Mucosa of rectum (tissue), 2 donors: ENCODE results near the gene PNLDC1.

Experiments used
- H3K27ac ChIP-seq, 2 donors: one replicate each; pipeline ENCODE4 v1.7.0; 2013; ENCODE audit warnings: inconsistent platforms in 2 of 2, low read depth in 2 of 2, low read length in 2 of 2
- H3K27me3 ChIP-seq, 2 donors: one replicate each; pipeline ENCODE4 v1.7.0; 2013; ENCODE audit warnings: low read length in 2 of 2; ENCODE audit not compliant: control insufficient read depth in 2 of 2, insufficient read depth in 2 of 2
- H3K36me3 ChIP-seq, 2 donors: one replicate each; pipeline ENCODE4 v1.7.0; 2013; ENCODE audit warnings: low read length in 2 of 2; ENCODE audit not compliant: control insufficient read depth in 2 of 2, insufficient read depth in 2 of 2
- H3K4me1 ChIP-seq, 2 donors: one replicate each; pipeline ENCODE4 v1.7.0; 2013; ENCODE audit warnings: low read length in 2 of 2, mild to moderate bottlenecking in 1 of 2; ENCODE audit not compliant: control insufficient read depth in 2 of 2, insufficient read depth in 2 of 2
- H3K4me3 ChIP-seq, 2 donors: one replicate each; pipeline ENCODE4 v1.7.0; 2013; ENCODE audit warnings: low read length in 2 of 2
- H3K9ac ChIP-seq, 2 donors: one replicate each; pipeline ENCODE4 v1.7.0; 2013; ENCODE audit warnings: low read length in 2 of 2, low read depth in 1 of 2, mild to moderate bottlenecking in 1 of 2
- H3K9me3 ChIP-seq, 2 donors: one replicate each; pipeline ENCODE4 v1.7.0; 2013; ENCODE audit warnings: low read length in 2 of 2; ENCODE audit not compliant: control insufficient read depth in 2 of 2
- donor health status: healthy.
- donor health status: Normal muscosa, but diverticular disease.

The PNLDC1 gene

DNA sequence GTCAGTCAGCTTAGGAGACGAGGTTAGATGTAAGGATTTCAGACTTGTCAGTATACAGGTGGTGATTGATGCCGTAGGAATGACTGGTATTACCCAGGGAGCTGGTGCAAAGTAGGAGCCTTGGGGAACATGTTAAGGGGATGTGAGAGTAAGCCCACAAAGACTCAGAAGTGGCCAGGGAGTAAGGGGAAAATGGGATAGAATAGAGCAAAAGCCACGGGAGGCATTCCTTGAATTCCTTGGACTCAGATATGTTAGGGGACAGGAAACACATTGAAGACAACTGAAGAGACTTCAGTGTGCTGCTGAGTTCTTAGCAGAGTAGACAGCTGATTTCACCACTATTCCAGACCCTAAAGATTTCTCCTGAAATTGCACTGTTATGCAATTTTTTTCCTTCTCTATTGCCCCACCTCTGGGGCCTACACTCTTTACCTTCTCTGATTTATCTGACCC lies 39.4 kb upstream of the PNLDC1 start:
- Histone ChIP-seq H3K27ac (peak overlapping the region in 1 of 2 donors; percentile 32), H3K9me3 (no peaks in the 10 kb centered on the region), H3K36me3 (peaks cover 25 to 28% of the 10 kb centered on the region in 2 donors), H3K4me3 (peak overlapping the region; percentile 82 to 98), H3K4me1 (peaks cover 10 to 14% of the 10 kb centered on the region in 2 donors), H3K27me3 (no peaks in the 10 kb centered on the region), H3K9ac (peak overlapping the region in 1 of 2 donors; percentile 96)

DNA sequence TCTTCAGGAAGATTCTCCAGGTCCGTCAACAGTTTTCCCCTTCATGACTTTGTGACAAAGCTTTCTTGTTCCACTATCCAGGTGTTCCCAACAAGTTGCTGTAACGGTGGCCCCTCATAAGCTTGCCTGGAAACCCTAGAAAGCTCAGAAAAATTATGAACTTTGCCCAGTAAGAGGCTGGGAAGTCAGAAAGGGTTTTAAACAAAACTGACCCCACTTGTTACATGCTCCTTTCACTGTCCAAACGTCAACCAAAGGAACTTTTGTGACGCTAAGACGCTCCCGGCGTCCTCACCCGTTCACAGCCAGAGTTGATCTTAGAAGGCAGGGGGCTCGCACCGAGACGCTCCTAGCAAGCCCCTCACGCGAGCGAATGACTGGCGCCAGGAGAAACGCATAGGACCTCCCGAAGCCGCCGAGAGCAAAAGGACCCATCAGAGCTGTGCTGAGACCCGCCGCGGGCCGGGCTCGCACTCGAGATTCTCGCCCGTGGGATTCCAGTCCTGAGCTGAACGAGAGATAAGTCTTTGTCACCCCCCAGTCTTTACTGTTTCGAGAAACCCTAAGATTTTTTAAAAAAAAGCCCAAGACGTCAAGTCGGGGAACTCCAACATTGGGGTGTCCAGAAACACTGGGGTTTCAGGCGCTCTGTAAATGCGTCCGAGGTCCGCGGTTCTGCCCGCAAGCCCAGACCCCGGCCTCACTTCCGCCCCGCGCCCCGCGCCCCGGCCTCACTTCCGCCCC lies 38.8 kb upstream of the PNLDC1 start:
- Histone ChIP-seq H3K36me3 (peaks cover 19 to 22% of the 10 kb centered on the region in 2 donors), H3K27ac (peak overlapping the region; percentile 99 to 100), H3K9me3 (no peaks in the 10 kb centered on the region), H3K4me3 (peak overlapping the region; percentile 82 to 98), H3K4me1 (peaks cover 10 to 14% of the 10 kb centered on the region in 2 donors), H3K9ac (peak overlapping the region; percentile 77 to 96), H3K27me3 (no peaks in the 10 kb centered on the region)

DNA sequence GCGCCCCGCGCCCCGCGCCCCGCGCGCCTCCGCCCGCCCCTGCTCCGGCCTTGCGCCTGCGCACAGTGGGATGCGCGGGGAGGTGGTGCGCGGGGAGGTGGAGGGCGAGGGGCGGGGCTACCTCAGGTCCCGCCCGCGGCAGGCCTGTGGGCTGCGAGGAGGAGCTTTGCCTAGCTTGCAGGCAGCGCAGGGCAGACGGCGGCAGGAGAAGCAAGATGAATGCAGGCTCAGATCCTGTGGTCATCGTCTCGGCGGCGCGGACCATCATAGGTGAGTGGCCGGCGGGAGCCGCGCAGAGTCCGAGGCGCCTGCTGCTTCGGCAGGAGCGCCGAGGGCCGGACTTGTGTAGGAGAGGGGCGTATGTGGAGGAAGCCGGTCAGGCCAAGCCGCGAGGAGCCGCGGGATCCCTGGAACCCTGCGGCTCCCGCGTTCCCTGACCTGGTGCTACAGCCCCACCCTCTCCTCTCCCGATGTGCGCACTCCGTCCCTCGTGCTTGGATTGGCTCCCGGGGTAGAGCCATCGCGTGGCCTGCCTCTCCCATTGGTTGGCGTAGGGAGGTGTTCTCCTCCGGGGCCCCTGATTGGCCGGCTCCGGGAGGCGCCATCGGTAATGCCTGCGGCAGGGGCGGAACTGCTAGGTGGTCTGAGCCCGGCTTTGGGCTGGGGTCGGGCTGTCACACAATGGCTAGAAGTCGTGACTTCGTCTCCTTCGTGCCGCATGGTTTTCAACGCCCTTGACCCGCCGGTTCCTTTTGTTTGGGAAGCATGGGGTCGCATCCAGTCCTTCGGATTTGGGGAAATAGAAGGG lies 38.0 kb upstream of the PNLDC1 start, which contains the start of gene ACAT2:
Gene ACAT2, plus strand, starts transcription at position 173 of the 808 bp plus-strand sequence. Its CDS starts 43 bp downstream, at position 216.
- peaks cover 10 to 14% of the 10 kb centered on the region in 2 donors for H3K4me1 ChIP-seq
- H3K27me3 ChIP-seq = no peaks in the 10 kb centered on the region
- H3K36me3 ChIP-seq = peaks cover 21 to 24% of the 10 kb centered on the region in 2 donors
- H3K4me3 ChIP-seq = peak within 1 kb of the TSS; percentile 98
- no peaks in the 10 kb centered on the region for H3K9me3 ChIP-seq
- H3K27ac ChIP-seq = peak within 1 kb of the TSS; percentile 99 to 100
- H3K9ac ChIP-seq = peak within 1 kb of the TSS; percentile 96 to 97

DNA sequence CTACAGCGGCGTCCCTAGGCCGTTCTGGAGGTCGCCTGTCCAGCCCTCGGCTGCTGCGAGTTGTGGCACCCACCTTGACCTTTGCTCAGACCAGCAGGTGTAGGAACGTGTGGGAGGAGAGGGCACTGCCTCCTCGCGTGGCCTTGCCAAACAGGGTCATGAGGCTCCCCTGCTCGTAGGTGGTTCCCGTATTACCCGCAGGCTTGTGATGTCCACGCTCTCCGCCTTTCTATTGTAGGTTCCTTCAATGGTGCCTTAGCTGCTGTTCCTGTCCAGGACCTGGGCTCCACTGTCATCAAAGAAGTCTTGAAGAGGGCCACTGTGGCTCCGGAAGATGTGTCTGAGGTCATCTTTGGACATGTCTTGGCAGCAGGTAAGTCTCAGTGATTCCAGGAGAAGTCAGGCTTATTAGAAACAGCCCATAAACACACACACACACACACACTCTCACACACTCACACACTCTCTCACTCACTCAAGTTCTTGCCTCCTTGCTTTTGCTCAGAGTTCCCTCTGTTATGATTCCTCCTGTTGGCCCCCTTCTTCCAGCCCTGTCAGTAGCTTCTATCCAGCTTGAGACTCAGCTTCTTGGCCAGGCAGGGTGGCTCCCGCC lies 37.3 kb upstream of the PNLDC1 start:
- peak overlapping the region; percentile 99 to 100 for H3K27ac ChIP-seq
- no peaks in the 10 kb centered on the region for H3K27me3 ChIP-seq
- H3K4me1 ChIP-seq = peaks cover 10 to 14% of the 10 kb centered on the region in 2 donors
- H3K9ac ChIP-seq = peak overlapping the region; percentile 95 to 97
- no peaks in the 10 kb centered on the region for H3K9me3 ChIP-seq
- H3K36me3 ChIP-seq = peaks cover 24 to 28% of the 10 kb centered on the region in 2 donors
- peak overlapping the region; percentile 98 for H3K4me3 ChIP-seq

DNA sequence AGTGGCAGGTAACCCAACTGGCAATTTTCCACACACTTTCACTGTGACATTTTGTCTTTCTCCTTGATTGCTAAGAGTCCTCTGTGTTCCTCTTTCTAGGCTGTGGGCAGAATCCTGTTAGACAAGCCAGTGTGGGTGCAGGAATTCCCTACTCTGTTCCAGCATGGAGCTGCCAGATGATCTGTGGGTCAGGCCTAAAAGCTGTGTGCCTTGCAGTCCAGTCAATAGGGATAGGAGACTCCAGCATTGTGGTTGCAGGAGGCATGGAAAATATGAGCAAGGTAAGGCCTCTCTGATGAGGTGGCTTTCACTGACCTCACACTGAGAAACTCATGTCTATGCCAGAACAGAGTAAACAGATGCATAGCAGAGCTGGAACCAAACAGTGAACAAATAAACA lies 33.2 kb upstream of the PNLDC1 start:
- no peak overlapping the region for H3K27ac ChIP-seq
- H3K36me3 ChIP-seq = peaks cover 35 to 37% of the 10 kb centered on the region in 2 donors
- no peaks in the 10 kb centered on the region for H3K27me3 ChIP-seq
- no peak overlapping the region for H3K4me3 ChIP-seq
- H3K4me1 ChIP-seq = peaks cover 0 to 11% of the 10 kb centered on the region in 2 donors
- no peaks in the 10 kb centered on the region for H3K9me3 ChIP-seq
- H3K9ac ChIP-seq = no peak overlapping the region

DNA sequence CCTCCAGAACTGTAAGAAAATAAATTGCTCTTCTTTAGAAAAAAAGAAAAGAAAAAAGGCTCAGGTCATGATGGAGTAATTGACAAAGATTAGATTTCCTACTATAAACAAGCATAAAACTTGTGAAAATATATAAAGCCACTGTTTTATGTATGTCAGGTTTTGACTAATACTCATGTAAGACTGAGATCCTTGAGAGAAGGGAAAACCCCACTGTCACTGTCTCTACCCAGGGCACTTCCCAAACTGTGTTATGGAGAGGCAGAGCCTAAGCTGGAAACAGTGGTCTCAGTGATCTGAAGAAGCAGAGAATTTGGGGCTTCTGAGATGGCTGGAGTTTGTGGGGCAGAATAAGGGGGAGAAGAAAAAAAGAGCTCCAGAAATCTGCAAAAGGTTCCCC lies 30.6 kb upstream of the PNLDC1 start:
- Histone ChIP-seq H3K36me3 (peaks cover 34 to 37% of the 10 kb centered on the region in 2 donors), H3K9me3 (no peaks in the 10 kb centered on the region), H3K4me3 (no peak overlapping the region), H3K4me1 (no peaks in the 10 kb centered on the region), H3K27me3 (no peaks in the 10 kb centered on the region), H3K9ac (no peak overlapping the region), H3K27ac (no peak overlapping the region)

DNA sequence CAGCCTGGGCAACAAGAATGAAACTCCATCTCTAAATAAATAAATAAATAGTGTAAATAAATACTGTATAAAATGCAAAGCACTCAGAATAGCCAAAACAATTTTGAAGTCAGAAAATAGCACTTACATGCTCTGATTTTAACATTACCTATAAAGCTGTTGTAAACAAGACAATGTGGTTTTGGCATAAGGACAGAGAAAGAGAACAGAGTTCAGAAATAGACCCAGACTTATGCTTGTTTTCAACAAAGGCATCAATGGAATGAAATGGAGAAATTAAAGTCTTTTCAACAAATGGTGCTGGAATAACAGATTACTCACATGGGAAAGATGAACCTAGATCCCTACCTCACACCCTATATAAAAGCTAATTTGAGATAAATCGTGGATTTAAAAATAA lies 27.9 kb upstream of the PNLDC1 start:
- Histone ChIP-seq H3K36me3 (peaks cover 25 to 36% of the 10 kb centered on the region in 2 donors), H3K9ac (no peak overlapping the region)

DNA sequence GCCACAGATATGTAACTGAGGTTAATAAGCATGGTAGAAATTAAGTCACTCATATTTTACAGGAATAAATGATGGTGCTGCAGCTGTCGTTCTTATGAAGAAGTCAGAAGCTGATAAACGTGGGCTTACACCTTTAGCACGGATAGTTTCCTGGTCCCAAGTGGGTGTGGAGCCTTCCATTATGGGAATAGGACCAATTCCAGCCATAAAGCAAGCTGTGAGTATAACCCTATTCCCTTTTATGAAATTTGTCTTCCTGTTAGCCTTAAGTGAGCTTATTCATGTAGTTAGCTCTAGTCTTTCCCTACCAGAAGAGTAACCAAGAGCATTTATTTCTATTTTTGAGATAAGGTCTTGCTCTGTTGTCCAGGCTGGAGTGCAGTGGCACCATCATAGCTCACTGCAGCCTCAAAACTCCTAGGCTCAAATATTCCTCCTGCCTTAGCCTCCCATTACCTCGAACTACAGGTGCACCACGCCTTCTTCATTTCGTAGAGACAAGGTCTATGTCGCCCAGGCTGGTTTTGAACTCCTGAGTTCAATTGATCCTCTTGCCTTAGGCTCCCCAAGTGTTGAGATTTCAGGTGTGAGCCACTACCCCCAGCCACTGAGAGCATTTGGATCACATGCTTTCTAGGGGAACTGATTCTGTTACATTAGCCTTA lies 22.7 kb upstream of the PNLDC1 start:
- Histone ChIP-seq H3K4me1 (peaks cover 11 to 16% of the 10 kb centered on the region in 2 donors), H3K4me3 (no peak overlapping the region), H3K36me3 (peaks cover 44 to 58% of the 10 kb centered on the region in 2 donors), H3K9ac (no peak overlapping the region), H3K27me3 (no peaks in the 10 kb centered on the region), H3K27ac (peak overlapping the region; percentile 56 to 77), H3K9me3 (no peaks in the 10 kb centered on the region)

More for the DNA sequence above, 27.9 kb upstream of the PNLDC1 start:
- Histone ChIP-seq H3K27me3 (no peaks in the 10 kb centered on the region), H3K4me3 (no peak overlapping the region), H3K4me1 (peaks cover 4 to 8% of the 10 kb centered on the region in 2 donors), H3K27ac (no peak overlapping the region), H3K9me3 (no peaks in the 10 kb centered on the region)

DNA sequence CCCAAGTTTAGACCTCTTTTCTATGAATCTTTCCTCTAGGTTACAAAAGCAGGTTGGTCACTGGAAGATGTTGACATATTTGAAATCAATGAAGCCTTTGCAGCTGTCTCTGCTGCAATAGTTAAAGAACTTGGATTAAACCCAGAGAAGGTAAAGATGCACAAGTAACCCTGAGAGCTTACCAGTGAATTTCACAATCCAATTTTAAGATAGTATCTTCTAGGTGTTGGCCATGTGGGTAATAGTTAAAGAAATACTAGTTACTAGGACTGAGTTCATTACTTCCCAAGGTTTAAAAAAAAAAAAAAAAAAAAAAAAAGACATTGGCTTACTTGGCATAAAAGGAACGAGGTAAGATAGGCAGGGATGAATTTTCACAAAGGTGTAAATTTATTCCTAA lies 21.9 kb upstream of the PNLDC1 start:
- no peaks in the 10 kb centered on the region for H3K9me3 ChIP-seq
- no peak overlapping the region for H3K4me3 ChIP-seq
- H3K9ac ChIP-seq = no peak overlapping the region
- H3K27me3 ChIP-seq = no peaks in the 10 kb centered on the region
- H3K27ac ChIP-seq = peak overlapping the region; percentile 56 to 77
- H3K4me1 ChIP-seq = peaks cover 11 to 16% of the 10 kb centered on the region in 2 donors
- H3K36me3 ChIP-seq = peaks cover 52 to 65% of the 10 kb centered on the region in 2 donors
